Breast epithelium (tissue), 3 donors: ENCODE data around the gene NCAM2.

Source experiments
- POLR2A ChIP-seq: fragments of 450-650 bp; IDR thresholded peaks from one replicate; pipeline ENCODE4 v1.6.1; 2016; ENCODE audit warnings: antibody characterized with exemption, mild to moderate bottlenecking, moderate library complexity
- TF ChIP-seq, protein P1 (sequence below), 3 donors: fragments of 450-650 bp; IDR thresholded peaks; one replicate each; pipeline ENCODE4 v1.5.1; 2016 to 2017; ENCODE audit warnings: antibody characterized with exemption in 3 of 3, mild to moderate bottlenecking in 3 of 3, moderate library complexity in 3 of 3

DNA sequence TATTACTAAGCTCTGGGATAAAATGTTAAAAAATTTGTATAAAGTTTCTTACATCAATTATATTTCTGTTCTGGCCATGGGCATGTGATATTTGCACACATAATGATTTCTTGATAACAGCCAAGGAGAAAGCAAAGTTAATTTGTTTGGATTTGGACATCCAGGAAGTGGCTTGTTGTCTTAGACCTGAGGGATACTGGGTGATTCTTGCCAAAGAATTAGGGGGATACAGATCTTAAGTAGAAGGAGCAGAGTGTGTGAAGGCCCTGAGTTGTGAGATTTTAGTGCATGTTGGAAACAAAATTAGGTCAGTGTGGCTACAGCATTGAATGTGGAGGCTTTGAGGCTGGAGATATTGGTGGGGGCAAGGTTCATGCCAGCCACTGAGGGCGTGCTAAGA is 65.6 kb downstream of the NCAM2 start:
- TF ChIP-seq, protein P1, sequence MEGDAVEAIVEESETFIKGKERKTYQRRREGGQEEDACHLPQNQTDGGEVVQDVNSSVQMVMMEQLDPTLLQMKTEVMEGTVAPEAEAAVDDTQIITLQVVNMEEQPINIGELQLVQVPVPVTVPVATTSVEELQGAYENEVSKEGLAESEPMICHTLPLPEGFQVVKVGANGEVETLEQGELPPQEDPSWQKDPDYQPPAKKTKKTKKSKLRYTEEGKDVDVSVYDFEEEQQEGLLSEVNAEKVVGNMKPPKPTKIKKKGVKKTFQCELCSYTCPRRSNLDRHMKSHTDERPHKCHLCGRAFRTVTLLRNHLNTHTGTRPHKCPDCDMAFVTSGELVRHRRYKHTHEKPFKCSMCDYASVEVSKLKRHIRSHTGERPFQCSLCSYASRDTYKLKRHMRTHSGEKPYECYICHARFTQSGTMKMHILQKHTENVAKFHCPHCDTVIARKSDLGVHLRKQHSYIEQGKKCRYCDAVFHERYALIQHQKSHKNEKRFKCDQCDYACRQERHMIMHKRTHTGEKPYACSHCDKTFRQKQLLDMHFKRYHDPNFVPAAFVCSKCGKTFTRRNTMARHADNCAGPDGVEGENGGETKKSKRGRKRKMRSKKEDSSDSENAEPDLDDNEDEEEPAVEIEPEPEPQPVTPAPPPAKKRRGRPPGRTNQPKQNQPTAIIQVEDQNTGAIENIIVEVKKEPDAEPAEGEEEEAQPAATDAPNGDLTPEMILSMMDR (IDR thresholded peaks at IDR 0.05) = no peak
- TF ChIP-seq POLR2A = no peak
